Hematopoietic multipotent progenitor cell treated with erythropoietin and hydrocortisone succinate and interleukin-3 and kit ligand, for 4 days (in vitro differentiated cells): ENCODE measurements around the gene SMARCC2.
A peak's percentile ranks its signal among the peaks of the same experiment; 100 is the strongest.
"Not testable (repeated sequence)": the region's sequence is repeated elsewhere in the genome, so short reads cannot be mapped to it uniquely, and the experiment has no call there.

Experiments
- DNase-seq: peaks from one replicate; pipeline ENCODE4 v3.0.0-alpha.2; 2015

SMARCC2 gene

GRCh38 chr12:56206452-56207166, 17.3 kb upstream of the SMARCC2 start:
- DNase-seq, result peak; percentile 76

DNA sequence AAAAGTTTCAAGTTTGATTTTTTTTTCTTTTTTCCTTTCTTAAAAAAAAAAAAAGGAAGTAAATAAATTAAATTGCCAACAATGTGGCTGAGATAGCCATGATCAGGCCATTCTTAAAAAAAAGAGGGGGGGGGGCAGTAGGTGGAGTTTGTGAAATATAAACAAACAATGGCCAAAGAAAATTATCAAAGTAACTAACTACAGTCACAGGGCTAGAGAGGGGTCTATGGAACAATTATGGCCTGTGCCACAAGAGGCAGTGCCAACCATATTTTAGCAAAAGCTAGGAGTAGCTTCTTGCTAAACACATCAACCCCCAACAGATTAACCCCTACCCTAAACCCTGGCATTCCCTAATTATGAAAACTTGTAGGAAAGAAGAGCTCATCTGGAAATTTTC, 16.2 kb upstream of the SMARCC2 start:
- DNase-seq, result peak; percentile 79

GRCh38 chr12:56204275-56204674, 15.0 kb upstream of the SMARCC2 start:
- no peak for DNase-seq

DNA sequence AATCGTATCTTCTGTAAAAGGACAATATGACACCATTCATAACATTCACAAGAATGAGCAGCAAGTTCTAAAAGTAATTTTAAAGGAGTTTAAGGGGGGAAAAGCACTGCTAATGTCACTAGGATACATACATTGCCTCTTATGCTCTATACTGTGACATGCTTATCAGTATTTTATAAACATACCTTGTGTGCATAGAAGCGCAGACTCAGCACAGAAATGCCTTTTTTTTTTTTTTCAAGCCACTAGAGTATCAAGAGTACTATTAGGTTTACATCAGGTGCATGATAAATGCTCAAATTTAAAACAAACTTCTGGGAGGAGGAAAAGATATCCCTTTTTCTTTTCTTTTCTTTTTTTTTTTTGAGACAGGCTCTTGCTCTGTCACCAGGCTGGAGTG, 13.6 kb upstream of the SMARCC2 start:
- no peak for DNase-seq

GRCh38 chr12:56202366-56202765, 13.1 kb upstream of the SMARCC2 start:
- DNase-seq, result no peak

DNA sequence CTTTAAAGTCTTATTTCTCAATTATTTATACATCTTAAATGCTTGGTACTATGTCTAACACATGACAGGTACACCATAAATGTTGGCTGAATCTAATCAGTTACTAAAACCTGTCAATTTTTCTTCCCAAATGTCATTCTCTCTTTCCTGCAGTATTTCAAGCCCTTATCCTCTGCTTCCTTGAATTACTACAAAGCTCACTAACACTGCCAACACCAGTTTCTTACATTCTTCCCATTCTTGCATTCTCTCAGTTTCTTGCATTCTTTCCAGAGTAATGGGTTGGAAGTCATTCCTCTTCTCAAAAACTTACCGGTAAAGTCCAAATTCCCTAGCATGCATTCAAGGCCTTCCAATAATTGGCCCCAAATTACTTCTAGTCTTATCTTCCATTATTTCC, 9.6 kb upstream of the SMARCC2 start:
- no peak for DNase-seq

GRCh38 chr12:56197921-56198635, 8.8 kb upstream of the SMARCC2 start:
- DNase-seq, result no peak

DNA sequence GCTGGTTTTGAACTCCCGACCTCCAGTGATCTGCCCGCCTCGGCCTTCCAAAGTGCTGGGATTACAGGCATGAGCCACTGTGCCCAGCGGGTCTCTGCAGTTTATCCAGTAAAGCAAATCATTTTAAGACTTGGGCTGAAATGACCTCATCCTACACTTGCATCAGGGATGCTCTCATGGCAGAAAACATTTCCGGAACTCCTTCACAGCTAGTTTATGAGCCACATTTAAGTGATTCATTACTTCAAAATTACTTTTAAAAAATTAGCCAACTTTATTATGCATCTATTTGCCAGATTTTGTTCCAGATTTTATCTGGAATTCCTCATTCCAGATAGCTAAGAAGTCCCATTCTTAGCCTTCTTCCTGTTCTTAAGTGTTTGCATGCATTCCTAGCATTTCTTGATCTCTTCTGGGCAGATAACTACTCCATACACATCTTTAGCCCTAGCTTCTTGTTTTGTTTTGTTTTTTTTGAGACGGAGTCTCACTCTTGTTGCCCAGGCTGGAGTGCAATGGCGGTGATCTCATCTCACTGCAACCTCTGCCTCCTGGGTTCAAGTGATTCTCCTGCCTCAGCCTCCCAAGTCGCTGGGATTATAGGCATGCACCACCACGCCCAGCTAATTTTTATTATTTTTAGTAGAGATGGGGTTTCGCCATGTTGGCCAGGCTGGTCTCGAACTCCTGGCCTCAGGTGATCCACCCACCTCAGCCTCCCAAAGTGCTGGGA, 7.7 kb upstream of the SMARCC2 start:
- not testable (repeated sequence) for DNase-seq

DNA sequence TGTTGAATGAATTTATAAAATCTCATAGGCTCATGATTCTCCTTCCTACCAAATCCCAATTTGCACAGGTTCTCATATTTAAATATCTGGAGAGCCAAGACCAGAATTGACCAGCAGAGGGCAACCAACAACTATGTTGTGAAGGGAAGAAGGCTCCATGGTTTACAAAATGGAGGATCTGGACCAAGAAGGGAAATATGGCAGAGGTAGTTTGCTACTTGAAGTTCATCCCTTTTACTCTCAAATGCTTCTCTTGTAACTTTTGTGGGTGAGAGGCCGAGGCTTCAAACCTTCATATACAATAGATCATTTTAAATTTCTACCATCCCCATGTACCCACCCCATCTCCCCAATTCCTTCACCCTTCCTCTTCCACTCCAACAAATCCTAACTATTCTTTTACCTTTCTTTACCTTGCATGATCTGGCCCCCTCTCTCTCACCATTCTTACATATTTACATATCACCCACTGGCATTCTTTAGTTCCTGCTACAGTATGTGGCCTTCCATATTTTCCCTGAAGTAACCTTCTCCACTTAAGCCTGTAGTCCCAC, 3.8 kb upstream of the SMARCC2 start:
- DNase-seq, result peak; percentile 96

DNA sequence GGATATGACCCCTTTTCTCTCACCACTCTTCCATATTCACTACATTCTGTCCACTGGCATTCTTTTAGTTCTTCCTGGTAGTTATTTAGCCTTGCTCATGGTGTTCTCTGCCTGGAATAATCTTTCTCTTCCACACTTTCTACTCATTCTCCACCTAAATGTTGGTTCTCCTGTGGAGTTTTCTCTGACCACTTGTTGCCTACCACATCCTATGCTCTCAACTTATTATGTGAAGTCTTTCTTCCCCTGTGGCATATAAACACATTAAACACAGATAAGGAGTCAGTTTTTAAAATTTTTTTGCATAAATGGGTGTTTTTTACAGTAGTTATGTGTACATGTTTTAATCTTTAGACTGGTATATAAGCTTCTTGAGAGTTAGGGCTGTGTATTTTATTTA, 3.3 kb upstream of the SMARCC2 start:
- DNase-seq, result no peak

DNA sequence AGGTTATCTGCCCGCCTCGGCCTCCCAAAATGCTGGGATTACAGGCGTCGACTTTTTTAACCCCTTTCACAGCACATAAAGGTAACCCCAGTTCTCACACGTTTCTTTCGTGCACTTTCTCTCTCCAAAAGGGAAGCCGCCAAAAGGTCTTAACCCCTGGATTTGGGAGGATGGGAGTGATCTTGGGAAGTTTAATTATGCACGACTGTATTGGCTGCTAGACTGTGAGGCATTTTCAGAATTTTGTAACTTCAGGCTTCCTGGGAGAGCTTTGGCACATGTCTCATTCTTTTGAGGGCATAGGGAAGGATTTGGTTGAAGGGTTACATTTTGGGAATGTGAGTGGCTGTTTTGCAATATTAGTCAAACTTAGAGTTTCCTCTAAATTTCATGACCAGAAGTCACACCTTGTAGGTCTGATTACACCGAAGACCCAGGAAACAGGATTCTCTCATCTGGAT, 1.4 kb upstream of the SMARCC2 start:
- DNase-seq, result no peak

- peak; percentile 94 for DNase-seq
Measured at GRCh38 chr12:56189918-56190694, 823 bp upstream of the SMARCC2 start.

GRCh38 chr12:56188778-56189098, 545 bp downstream of the SMARCC2 start:
- DNase-seq, result no peak

- peak; percentile 49 for DNase-seq
Measured at GRCh38 chr12:56188131-56188777, 1.0 kb downstream of the SMARCC2 start.

DNA sequence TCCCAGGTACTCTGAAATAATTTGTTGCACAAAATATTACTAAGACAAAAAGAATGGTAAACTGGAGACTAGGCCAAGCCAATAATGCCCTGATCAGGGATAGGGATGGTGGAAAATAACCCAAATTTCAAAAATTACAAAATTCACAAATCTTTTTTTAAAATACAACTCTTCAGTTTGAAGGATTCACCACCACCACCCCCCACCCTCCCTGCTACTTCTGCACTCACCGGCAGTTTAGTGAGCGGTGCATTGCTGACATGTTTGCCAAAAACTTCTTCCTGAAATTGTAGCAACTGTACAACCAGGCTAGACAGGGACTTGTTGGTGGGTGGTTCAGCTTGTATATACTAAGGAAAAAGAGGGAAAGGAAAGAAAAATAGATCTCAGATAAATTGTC, 2.3 kb downstream of the SMARCC2 start:
- DNase-seq, result peak; percentile 24

DNA sequence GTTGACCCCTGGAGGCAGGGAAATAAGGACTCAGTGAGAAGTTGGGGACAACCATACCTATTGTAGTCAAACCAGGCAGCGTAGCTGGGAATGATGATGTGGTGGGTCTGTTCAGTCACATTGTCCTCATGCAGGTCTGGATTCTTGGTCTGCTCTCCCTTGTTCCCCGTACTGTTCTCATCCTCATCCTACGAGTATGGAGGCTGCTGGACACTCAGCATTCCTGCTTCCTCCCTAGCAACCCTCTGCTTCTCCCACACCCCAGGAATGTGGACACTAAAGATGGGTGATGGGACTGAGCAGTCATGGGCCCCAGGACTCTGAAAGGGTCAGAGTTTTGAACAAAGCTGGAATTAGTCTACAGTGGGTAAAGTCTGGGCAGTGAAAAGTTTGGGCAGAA, 10.9 kb downstream of the SMARCC2 start:
- no peak for DNase-seq

- DNase-seq, result no peak
Measured at GRCh38 chr12:56172839-56173238, 16.4 kb downstream of the SMARCC2 start.

GRCh38 chr12:56169229-56169759, 20.0 kb downstream of the SMARCC2 start:
- no peak for DNase-seq

- DNase-seq, result no peak
Measured at GRCh38 chr12:56165369-56165768, 23.9 kb downstream of the SMARCC2 start.

DNA sequence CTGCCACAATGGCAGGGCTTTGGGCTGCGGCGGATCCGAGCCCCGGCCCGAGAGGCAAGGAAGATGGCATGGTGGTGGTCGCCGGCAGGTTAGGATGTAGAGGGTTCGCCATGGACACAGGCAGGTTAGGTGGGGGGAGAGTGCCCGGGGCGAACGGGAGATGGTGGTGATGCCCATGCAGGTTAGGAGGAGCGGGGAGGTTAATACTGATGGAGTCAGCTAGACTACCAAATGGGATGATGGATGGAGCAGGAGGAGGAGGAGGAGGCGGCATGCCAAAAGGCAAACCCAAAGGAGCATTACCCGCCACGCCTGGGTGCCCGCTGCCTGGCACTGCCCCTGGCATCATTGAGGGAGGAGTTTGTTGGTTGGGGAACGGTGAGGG, 24.9 kb downstream of the SMARCC2 start:
- DNase-seq, result no peak

DNA sequence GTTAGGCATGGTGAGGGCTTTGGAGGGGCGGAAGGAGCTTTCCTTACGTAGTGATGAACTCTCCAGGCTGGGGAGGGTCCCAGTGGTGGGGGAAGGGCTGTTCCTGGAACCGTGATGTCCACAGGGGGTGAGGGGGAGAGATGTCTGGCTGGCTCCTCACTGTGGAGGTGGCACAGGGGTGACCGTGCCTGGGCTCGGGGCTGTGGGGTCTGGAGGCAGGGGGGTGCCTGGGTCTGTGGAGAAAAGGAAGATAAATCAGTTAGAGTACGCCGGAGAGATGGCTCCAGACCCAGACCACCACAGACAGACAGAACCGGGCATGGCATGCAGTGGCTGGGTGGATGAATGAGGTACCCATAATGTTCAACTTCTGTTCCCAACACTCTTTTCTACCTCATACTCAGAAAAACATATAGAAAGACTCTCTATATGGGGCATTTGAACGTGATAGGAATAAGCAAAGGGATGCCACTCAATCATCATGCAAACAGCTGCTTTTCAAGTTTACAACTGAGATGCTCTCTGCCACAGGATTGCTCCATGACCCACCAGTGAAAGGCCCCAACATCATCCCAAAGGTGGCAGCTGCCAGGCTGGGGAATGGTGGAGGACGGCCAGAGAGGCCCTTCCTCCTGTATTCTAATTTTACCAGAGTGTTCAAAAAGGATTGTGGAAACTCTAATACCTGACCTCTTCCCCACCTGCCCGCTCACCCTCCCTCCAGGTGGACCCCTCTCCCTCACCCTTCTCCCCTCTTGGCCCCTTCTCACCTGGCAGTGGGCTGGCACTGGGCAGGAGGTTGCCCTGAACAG, 25.5 kb downstream of the SMARCC2 start:
- no peak for DNase-seq
